ENCODE results near the gene WDPCP. TPM values are rescaled to one million over a fixed set of nuclear protein-coding genes. Genes with fewer than 3 reads are reported as not detected.

WDPCP gene
- total and polyA plus RNA-seq, 2 of the 8 experiments (the other 6 are each of a cell fraction or from before 2014, with no cell fraction given) = 9.3 to 25.8 TPM

DNA sequence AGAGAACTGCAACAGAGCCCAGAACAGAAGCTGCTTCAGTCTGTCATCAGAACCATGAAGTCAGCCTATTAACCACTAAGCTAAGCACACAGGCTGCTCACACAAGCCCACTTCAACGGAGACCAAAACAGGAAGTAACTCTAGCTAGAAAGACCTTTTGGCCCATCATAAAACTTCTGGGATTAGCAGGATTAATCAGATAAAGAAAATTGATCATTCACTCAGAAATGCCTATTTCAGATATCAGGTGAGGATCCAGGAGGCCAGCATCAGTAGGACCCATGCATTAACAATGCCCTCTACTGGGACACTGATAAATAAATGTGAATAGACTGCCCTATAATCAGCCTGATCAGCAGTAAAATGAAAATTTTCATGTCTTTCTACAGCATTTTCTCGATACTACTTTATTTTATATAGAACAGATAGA is 101.4 kb downstream of the WDPCP start:
- Histone ChIP-seq H3K23me2 (ENCODE audit: low read depth, low read length) (no peaks in the 10 kb centered on the region), H3K9me3 (ENCODE audit: insufficient read depth in 2 of 2, low read depth in 1 of 2, low read length in 1 of 2) (no peaks in the 10 kb centered on the region), H3K4ac (replicated peaks; ENCODE audit: insufficient read length, low read depth, low read length) (no peak overlapping the region), H2BK120ac (replicated peaks; ENCODE audit: low read depth, low read length) (no peak overlapping the region), H3K27me3 (replicated peaks in 1 of 4; ENCODE audit: control insufficient read depth in 3 of 4, extremely low read depth in 1 of 4, insufficient read depth in 3 of 4, low read length in 3 of 4) (no peaks in the 10 kb centered on the region), H4K5ac (ENCODE audit: insufficient read length, low read depth, low read length) (no peak overlapping the region), H2BK15ac (ENCODE audit: low read length) (no peak overlapping the region), H3K27ac (ENCODE audit: low read depth, low read length) (no peak overlapping the region), H2BK20ac (ENCODE audit: low read length) (no peak overlapping the region), H4K91ac (replicated peaks; ENCODE audit: insufficient read length, low read length) (no peak overlapping the region), H2BK5ac (ENCODE audit: low read depth, low read length) (no peak overlapping the region), H3K18ac (ENCODE audit: extremely low read depth, low read length) (no peak overlapping the region), H3K36me3 (ENCODE audit: control insufficient read depth in 2 of 4, insufficient read depth in 4 of 4, low read length in 3 of 4) (peaks cover 0 to 2% (median 0%) of the 10 kb centered on the region in 4 experiments; a peak in 1 of 8 replicates), H3K79me2 (ENCODE audit: control insufficient read depth in 1 of 2, insufficient read depth in 2 of 2, low read length in 2 of 2) (no peaks in the 10 kb centered on the region), H3K4me2 (ENCODE audit: insufficient read depth in 1 of 2, low read depth in 2 of 2, low read length in 2 of 2) (no peak overlapping the region), H3K56ac (replicated peaks; ENCODE audit: insufficient read length, low read depth, low read length) (no peak overlapping the region), H3K14ac (ENCODE audit: insufficient read length) (no peak overlapping the region), H3K23ac (ENCODE audit: insufficient read length) (no peak overlapping the region), H2AFZ (ENCODE audit: low read length) (no peak overlapping the region), H3K4me3 (ENCODE audit: extremely low read depth in 1 of 4, insufficient read depth in 2 of 4, low read depth in 3 of 4, low read length in 4 of 4) (no peak overlapping the region), H4K8ac (ENCODE audit: extremely low read depth, insufficient read depth, low read length) (no peak overlapping the region), H3K9ac (replicated peaks in 1 of 4; ENCODE audit: extremely low read depth in 1 of 4, low read depth in 3 of 4, low read length in 3 of 4) (no peak overlapping the region), H2AK5ac (ENCODE audit: low read depth, low read length) (no peak overlapping the region), H4K20me1 (replicated peaks in 1 of 2; ENCODE audit: control insufficient read depth in 1 of 2, insufficient read depth in 2 of 2, low read length in 2 of 2) (no peaks in the 10 kb centered on the region), H3K4me1 (replicated peaks in 1 of 4; ENCODE audit: control insufficient read depth in 3 of 4, insufficient read depth in 4 of 4, low read length in 3 of 4) (peaks cover 0 to 6% (median 0%) of the 10 kb centered on the region in 4 experiments; a peak in 1 of 7 replicates), H2BK12ac (ENCODE audit: low read depth, low read length) (no peak overlapping the region), H3K79me1 (ENCODE audit: low read depth, low read length) (no peaks in the 10 kb centered on the region)
- TF ChIP-seq RAD21 (IDR thresholded peaks at IDR 0.05 in 1 of 2, conservative IDR thresholded peaks at IDR 0.05 in 1 of 2; ENCODE audit: low read depth in 2 of 2, low read length in 2 of 2) (peak; percentile 33 to 41; a peak in 3 of 4 replicates), HDAC2 (IDR thresholded peaks at IDR 0.05; ENCODE audit: borderline replicate concordance in 1 of 2, low read depth in 2 of 2, low read length in 2 of 2) (no peak)
- DNase-seq (ENCODE audit: low read depth in 1 of 2, low spot score in 2 of 2) (no peak), FAIRE-seq (peak; percentile 39)
- ChIA-PET POLR2A (ENCODE audit: partially characterized antibody) (interaction anchor here (1.3 kb wide), 1 partner anchor 102 kb away, joined by 4 read pairs; the partner anchor contains the start of gene MDH1), CTCF (ENCODE audit: partially characterized antibody) (interaction anchor here (0.6 to 4.1 kb wide), 19 partner anchors 8 to 1030 kb away, joined by 3 to 26 read pairs (median 4); no protein-coding TSS in a partner anchor)
- 88% methylated on average over 2 of the region's 2 CpGs; no CpG with 5 or more reads in 1 of the 2 experiments for WGBS, 2 experiments (ENCODE audit: extremely low coverage in 1 of 2, insufficient coverage in 1 of 2, insufficient read length in 1 of 2, insufficient replicate concordance in 2 of 2, low coverage in 1 of 2, low lambda C conversion rate in 2 of 2, missing lambda C conversion rate in 1 of 2)
